ENCODE measurements around the gene KLK5.
A peak's percentile ranks its signal among the peaks of the same experiment; 100 is the strongest.

Gene KLK5

GRCh38 chr19:50926144-50926543 is 26.7 kb downstream of the KLK5 start:
- Histone ChIP-seq H3K36me3 (ENCODE audit: control insufficient read depth, insufficient read depth, low read length) (no peaks in the 10 kb centered on the region), H3K9ac (no peak overlapping the region), H3K4me2 (ENCODE audit: low read length) (no peak overlapping the region), H3K4me3 (ENCODE audit: low read depth, low read length) (no peak overlapping the region), H2AFZ (no peak overlapping the region), H3K4me1 (peaks cover 3% of the 10 kb centered on the region), H3K27ac (no peak overlapping the region), H3K9me3 (ENCODE audit: control insufficient read depth, low read length) (no peaks in the 10 kb centered on the region), H3K27me3 (ENCODE audit: control insufficient read depth, insufficient read depth, low read length) (no peaks in the 10 kb centered on the region), H3K79me2 (no peaks in the 10 kb centered on the region)
- no peak for TF ChIP-seq CTCF (IDR thresholded peaks at IDR 0.05)

GRCh38 chr19:50925734-50926133 is 27.1 kb downstream of the KLK5 start:
- H3K4me1 ChIP-seq, result peaks cover 3% of the 10 kb centered on the region
- no peak overlapping the region for H3K9ac ChIP-seq
- H2AFZ ChIP-seq, result no peak overlapping the region
- no peak for TF ChIP-seq CTCF (IDR thresholded peaks at IDR 0.05)
- H3K27me3 ChIP-seq (ENCODE audit: control insufficient read depth, insufficient read depth, low read length), result no peaks in the 10 kb centered on the region
- H3K79me2 ChIP-seq, result no peaks in the 10 kb centered on the region
- H3K9me3 ChIP-seq (ENCODE audit: control insufficient read depth, low read length), result no peaks in the 10 kb centered on the region
- H3K4me2 ChIP-seq (ENCODE audit: low read length), result no peak overlapping the region
- H3K27ac ChIP-seq, result no peak overlapping the region
- no peaks in the 10 kb centered on the region for H3K36me3 ChIP-seq (ENCODE audit: control insufficient read depth, insufficient read depth, low read length)
- no peak overlapping the region for H3K4me3 ChIP-seq (ENCODE audit: low read depth, low read length)

- Histone ChIP-seq H3K9ac (no peak overlapping the region), H3K9me3 (ENCODE audit: control insufficient read depth, low read length) (no peaks in the 10 kb centered on the region), H3K27ac (no peak overlapping the region), H2AFZ (no peak overlapping the region), H3K79me2 (no peaks in the 10 kb centered on the region), H3K36me3 (ENCODE audit: control insufficient read depth, insufficient read depth, low read length) (no peaks in the 10 kb centered on the region), H3K4me2 (ENCODE audit: low read length) (no peak overlapping the region), H3K4me1 (peaks cover 3% of the 10 kb centered on the region), H3K27me3 (ENCODE audit: control insufficient read depth, insufficient read depth, low read length) (no peaks in the 10 kb centered on the region), H3K4me3 (ENCODE audit: low read depth, low read length) (no peak overlapping the region)
- TF ChIP-seq CTCF (IDR thresholded peaks at IDR 0.05), result no peak
Measured at GRCh38 chr19:50924586-50924985, 28.3 kb downstream of the KLK5 start.

- Histone ChIP-seq H3K9ac (no peak overlapping the region), H2AFZ (peak overlapping the region; percentile 41), H3K9me3 (ENCODE audit: control insufficient read depth, low read length) (no peaks in the 10 kb centered on the region), H3K4me3 (ENCODE audit: low read depth, low read length) (no peak overlapping the region), H3K27ac (no peak overlapping the region), H3K79me2 (no peaks in the 10 kb centered on the region), H3K4me2 (ENCODE audit: low read length) (no peak overlapping the region), H3K36me3 (ENCODE audit: control insufficient read depth, insufficient read depth, low read length) (no peaks in the 10 kb centered on the region), H3K27me3 (ENCODE audit: control insufficient read depth, insufficient read depth, low read length) (no peaks in the 10 kb centered on the region), H3K4me1 (peaks cover 3% of the 10 kb centered on the region)
- TF ChIP-seq CTCF (IDR thresholded peaks at IDR 0.05), result peak; percentile 87
Measured at GRCh38 chr19:50922317-50922853, 30.5 kb downstream of the KLK5 start.
